GM12892 (cell line): ENCODE results near the gene DLK1.

Source experiments
- DNase-seq: peaks from one replicate; pipeline ENCODE4 v3.0.0; 2011; ENCODE audit not compliant: insufficient read length
- FAIRE-seq: peaks from 2 replicates; lab custom pipeline; 2011; peaks lifted over from hg19 to GRCh38; lab: Jason Lieb, UNC
- POLR2A ChIP-seq: IDR thresholded peaks from 2 replicates; pipeline ENCODE4 v1.6.1; 2011; ENCODE audit warnings: low read depth, low read length, control low read depth
- POLR2AphosphoS5 ChIP-seq: IDR thresholded peaks from 2 replicates; pipeline ENCODE4 v1.6.1; 2011; ENCODE audit warnings: low read depth, low read length, control low read depth
- TAF1 ChIP-seq: IDR thresholded peaks from 2 replicates; pipeline ENCODE4 v1.6.1; 2011; ENCODE audit warnings: low read depth, mild to moderate bottlenecking, control low read depth, low read length, borderline replicate concordance

The DLK1 gene

DNA sequence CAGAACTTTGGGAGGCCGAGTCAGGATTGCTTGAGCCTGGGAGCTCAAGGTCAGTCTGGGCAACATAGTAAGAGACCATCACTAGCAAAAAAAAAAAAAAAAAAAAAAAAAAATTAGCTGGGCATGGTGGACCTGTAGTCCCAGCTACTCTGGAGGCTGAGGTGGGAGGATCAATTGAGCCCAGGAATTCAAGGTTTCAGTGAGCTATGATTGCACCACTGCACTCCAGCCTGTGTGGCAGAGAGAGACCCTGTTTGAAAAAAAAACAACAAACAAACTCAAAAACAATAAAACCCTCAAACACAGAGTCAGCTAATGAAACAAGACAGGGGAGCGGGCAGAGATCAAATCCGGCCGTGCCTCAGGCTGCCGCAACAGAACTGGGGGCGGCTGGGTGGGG, 41.7 kb upstream of the DLK1 start:
- DNase-seq (no peak), FAIRE-seq (no peak)
- TF ChIP-seq POLR2AphosphoS5 (no peak), POLR2A (no peak), TAF1 (no peak)

DNA sequence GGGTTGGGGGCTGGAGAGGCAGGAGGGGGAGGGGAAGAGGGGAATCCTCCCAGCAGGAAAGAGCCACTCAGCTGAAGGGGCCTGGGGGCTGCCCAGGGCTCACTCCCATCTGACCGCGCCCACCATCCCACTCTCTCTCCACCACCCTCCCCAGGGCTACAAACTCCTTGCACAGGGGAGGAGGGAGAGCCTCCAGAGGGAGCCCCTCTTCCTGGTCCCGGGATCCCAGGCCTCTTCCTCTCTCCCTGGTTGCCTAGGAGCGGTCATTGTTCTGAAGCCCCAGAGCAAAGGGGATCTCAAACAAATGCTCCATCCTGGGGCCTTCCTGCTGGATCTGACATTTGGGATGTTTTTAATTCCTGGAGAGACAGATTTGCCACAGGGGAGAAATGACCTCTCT, 39.8 kb upstream of the DLK1 start:
- DNase-seq (no peak), FAIRE-seq (no peak)
- TF ChIP-seq TAF1, result no peak
- no peak for TF ChIP-seq POLR2A
- TF ChIP-seq POLR2AphosphoS5, result no peak

DNA sequence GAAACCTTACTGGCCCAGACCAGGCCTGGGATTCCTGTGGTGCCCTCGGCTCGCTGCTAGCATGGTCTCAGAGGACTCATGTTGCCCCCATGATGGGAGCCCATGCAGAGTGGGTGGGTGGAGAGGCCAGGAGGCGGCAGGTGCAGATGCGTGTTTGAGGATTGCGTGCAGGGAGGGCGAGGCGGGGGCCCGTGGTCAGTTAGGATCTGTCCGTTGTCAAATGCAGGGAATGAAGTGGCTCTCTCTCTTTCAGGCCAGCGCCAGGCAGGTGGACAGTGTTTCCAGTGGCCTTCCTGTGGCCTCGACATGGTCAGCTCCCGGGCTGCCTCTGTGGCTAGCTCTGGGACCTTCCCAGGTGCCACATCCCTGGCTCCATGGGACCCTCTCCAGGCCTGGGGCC, 39.3 kb upstream of the DLK1 start:
- DNase-seq (no peak), FAIRE-seq (no peak)
- TF ChIP-seq POLR2A (no peak), TAF1 (no peak), POLR2AphosphoS5 (no peak)

DNA sequence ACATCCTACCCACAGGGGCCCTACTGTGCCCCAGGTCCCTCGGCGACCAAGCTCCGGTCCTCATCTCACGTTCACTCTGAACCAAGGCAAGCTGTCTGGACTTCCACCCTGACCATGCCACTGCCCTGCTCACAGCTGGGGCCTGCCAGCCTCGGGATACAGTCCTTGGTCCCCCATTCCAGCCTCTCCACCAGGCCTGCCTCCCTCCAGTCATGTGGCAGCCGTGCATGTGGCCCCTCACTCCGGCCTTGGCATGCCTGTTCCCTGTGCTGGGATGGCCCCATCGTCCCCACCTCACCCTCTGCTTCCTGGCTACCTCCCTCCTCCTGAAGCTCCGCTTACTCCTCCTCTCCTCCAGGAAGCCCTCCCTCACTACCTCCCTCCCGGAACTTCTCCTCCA, 38.6 kb upstream of the DLK1 start:
- TF ChIP-seq POLR2AphosphoS5 (no peak), POLR2A (no peak), TAF1 (no peak)
- DNase-seq, result no peak
- FAIRE-seq, result no peak

DNA sequence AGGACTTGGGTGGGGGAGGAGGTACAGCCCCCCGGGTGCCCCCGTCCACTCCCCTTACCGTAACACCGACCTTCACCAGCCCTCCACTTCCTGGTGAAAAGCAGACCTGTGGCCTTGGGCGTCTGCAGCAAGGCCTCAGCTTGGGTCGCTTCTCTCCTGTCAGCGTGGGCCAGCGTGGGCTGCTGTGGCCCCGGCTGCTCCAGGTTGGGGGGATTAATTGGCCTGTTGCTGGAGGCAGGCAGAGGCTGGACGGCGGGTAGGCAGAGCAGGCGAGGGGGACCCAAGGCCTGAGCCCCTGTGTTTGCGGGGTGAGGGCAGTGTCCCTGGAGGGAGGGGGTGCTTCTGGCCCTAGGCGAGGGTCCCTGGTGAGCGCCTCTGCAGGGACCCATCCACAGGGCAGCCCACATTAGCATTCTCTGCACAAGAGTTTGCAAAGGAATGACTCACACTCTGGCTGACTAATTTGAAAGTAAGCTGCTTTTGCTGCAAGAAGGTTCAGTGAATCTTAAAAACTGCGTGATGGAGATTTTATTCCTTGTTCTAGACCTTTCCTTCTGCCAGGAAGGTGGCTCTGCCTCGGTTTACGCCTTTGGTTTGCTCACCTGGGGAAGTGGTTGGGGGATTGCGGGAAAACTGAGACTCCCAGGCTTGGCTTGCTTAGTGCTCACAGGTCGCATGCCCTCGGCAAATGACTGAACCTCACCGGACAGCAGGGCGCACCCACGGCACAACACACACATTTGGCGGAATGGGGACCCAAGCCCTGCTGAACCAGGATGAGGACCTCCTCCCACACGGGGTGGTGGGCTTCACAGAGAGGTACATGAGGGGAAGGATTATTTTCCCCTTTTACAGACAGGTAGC, 37.9 kb upstream of the DLK1 start:
- TF ChIP-seq POLR2A, result no peak
- no peak for TF ChIP-seq TAF1
- DNase-seq (no peak), FAIRE-seq (no peak)

DNA sequence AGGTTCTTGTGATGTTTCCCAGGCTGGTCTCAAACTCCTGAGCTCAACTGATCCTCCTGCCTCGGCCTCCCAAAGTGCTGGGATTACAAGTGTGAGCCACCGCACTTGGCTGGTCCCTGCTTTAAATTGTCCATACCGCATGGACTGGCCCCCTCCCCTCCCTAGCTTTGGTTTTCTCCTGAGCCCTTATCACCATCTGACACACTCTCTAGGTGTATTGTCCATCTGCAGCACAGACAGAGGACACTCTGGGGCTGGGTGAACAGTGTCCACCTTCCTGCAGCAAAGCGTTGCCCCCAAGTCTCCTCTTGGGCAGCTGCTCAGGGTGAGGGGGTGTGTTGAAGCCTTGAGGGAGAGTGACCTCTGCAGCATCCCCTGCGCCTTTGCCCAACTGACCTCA, 36.0 kb upstream of the DLK1 start:
- no peak for DNase-seq
- FAIRE-seq, result no peak
- TF ChIP-seq POLR2A, result no peak
- no peak for TF ChIP-seq TAF1
- TF ChIP-seq POLR2AphosphoS5, result no peak

DNA sequence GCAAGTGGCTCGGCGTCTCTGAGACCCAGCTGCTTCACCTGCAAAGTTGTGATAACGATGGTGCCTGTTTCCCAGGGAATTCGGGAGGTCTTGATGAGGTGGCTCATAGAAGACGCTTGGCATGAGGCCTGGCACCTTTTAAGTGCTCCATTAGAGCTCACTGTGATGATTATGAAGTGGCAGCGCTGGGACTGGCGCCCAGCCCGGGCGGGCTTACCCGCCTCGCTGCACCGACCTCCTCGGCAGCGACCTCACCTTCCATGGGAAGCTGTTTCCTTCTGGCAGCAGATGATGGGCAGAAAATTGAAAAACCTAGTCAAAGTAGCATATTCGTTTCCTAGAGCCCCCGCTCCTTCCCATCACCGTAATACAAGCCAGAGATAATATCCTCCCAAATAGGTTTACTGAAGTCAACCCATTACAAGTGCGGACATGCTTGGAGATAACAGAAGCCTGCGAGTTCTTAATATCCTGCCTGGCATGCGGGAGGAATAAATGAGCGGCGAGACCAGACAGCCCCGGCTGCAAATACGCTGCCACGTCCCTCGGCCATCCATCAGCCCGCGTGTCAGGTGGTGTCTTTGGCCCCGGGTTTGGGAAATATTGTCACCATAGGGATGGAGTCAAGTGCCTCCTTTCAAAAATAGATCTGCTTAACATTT, 35.2 kb upstream of the DLK1 start:
- no peak for FAIRE-seq
- no peak for DNase-seq
- TF ChIP-seq POLR2A, result no peak
- no peak for TF ChIP-seq POLR2AphosphoS5
- no peak for TF ChIP-seq TAF1

DNA sequence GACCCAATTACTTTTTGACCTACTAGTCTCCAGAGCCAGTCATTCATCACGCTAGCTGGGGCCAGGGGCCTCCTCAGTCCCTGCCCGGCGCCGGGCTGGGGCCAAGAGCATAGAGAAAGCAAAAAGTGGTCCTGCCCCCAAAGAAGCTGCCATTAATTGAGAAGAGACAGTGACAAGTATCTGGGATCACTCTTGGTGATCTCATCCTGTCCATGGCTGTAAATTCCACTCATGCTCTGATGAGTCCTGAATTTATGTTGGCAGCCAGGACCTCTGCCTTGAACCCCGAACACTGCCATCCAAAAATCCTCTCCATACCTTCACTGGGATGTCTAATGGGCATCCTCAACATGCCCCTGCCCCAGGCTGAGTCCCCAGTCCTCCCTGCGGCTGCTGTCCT, 34.4 kb upstream of the DLK1 start:
- no peak for TF ChIP-seq TAF1
- no peak for TF ChIP-seq POLR2AphosphoS5
- no peak for TF ChIP-seq POLR2A
- DNase-seq (no peak), FAIRE-seq (no peak)

DNA sequence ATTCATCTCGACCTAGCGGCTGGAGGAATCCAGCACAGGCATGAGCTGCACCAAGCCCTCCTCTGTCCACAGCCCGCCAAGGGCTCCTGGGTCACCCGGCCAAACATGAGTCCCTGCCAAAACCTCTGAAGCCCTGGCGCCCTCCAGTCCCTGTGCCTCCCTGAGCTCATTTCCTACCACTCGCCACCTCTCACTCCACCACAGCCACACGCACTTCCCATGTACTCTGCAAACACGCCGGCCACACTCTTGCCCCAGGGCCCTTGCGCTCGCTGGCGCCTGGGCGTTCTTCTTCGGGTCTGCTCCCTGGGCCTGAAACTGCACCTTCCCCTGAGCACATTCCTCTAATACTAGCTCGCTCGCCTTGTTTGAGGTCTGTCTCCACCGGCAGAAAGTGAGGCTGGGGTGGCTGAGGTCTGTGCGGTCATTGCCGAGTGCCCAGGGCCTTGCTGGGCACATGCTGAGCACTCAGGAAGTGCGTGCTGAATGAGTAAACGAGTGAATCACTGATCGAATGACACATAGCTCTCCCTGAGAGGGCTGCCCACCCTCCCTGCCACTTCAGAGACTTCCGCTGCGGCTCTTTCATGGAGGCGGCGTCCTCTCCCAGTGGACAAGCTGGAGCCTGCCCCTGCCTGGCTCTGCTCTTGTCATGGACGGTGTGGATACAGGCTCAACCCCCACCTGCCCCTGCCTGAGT, 33.7 kb upstream of the DLK1 start:
- FAIRE-seq (no peak), DNase-seq (no peak)

DNA sequence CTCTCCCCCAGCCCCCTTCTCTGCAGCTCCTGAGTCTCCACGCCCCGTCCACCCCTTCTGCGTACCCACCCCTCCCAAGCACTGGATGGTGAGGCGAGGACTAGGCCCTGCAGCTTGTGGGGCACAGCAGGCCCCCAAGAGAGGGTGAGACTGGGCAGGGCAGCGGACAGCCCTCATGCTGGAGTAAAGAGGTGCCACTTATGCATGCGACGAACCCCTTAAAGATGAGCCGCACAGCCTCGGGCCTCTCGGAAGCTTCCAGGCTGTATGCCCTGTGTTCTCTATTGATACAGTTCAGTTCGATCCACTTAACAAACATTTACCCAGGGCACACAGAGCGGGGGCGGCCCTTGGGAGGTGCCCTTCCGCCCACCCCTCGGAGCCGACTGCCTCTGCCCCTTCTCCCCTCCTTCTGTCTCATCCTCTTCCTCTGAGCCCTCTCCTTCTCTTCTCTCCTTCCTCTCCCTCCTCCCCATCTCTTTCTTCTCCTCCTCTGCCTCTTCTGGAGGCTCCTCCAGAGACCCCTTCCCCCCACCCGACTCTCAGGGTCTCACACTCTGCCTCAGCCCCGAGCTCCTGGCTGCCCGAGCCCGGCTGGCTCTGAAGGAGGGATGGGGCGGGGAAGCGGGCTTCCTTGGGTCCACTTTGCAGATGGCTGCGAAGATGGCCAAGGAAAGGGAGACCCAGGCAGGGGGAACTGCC, 32.7 kb upstream of the DLK1 start:
- no peak for FAIRE-seq
- DNase-seq, result no peak
- no peak for TF ChIP-seq POLR2AphosphoS5
- no peak for TF ChIP-seq TAF1
- no peak for TF ChIP-seq POLR2A

More for the DNA sequence above, 33.7 kb upstream of the DLK1 start:
- no peak for TF ChIP-seq POLR2A

DNA sequence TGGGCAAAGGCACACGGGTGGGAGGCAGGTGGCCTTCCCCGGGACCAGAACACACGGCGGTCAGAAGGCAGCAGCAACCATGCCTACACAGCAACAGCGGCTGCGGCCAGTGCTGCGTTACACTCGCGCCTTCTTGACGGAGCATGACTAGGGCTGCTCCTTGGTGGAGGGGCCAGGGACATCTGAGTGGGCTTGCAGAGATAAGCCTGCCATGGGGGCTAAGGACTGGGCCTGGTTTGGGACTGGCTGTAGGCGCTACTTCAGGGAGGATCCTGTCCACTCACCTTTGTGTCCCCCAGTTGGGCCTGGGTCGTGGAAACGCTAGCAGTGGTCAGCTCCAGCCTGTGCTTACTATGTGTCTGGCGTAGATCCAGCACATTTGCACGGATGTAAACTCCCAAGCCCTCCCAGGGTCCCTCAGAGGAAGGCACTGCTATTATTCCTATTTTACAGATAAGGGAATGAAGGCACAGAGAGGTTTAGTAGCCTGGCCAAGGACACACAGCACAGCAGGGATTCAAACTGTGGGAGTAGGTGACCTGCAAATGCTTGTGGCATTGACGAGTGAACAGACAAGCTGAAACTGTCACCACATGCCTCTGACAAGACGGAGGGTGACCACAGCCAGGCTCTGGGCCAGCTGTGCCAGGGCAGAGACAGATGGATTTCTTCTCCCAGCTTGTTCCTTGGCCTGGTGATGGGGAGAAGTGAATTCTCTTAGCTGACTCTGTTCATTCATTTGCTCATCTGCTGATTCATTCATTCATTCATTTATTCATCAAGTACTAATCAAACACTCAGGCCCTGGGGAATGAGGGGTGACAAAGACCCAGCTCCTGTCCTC, 31.9 kb upstream of the DLK1 start:
- TF ChIP-seq POLR2A (no peak), TAF1 (no peak), POLR2AphosphoS5 (no peak)
- FAIRE-seq, result no peak
- no peak for DNase-seq

DNA sequence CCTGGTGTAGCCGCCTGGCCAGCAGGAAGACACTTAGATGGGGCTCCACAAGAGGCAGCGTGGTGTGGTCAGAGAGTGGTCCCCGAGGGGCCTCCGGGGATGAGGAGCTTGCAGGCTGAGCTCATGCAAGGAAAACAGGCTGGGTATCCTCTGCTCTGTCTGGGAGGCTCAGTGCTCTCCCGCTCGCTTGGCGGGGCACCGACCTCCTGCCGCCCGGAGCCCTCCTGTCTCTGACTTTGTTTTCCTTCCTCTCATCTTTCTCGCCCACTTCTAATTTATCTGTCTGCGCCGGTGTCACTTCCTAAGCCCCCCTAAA, 31.3 kb upstream of the DLK1 start:
- FAIRE-seq (no peak), DNase-seq (no peak)
- TF ChIP-seq POLR2A (no peak), TAF1 (no peak), POLR2AphosphoS5 (no peak)
